SK-N-SH treated with all-trans-retinoic acid at 6 μM for 48 hours (cell line): ENCODE data around the gene CFAP100.
A peak's percentile ranks its signal among the peaks of the same experiment; 100 is the strongest.

Experiments used
- ATAC-seq: fragments of 200-7000 bp; cut with Tn5 transposase; 3 replicates; pipeline ENCODE4 v1.9.1; 2020; ENCODE audit warnings: mild to moderate bottlenecking, moderate library complexity
- ARNTL ChIP-seq: fragments of 450-650 bp; formaldehyde crosslinking; IDR thresholded peaks from 2 replicates; pipeline ENCODE4 v1.5.0; 2020; ENCODE audit warnings: low read depth, mild to moderate bottlenecking, moderate library complexity, borderline replicate concordance
- BACH2 ChIP-seq: fragments of 250-450 bp; sonication (Bioruptor Pico); IDR thresholded peaks from 2 replicates; pipeline ENCODE4 v1.9.0; 2021; ENCODE audit warnings: mild to moderate bottlenecking, borderline replicate concordance
- CREB5 ChIP-seq: fragments of 250-450 bp; sonication (Bioruptor Pico); IDR thresholded peaks from 2 replicates; pipeline ENCODE4 v1.5.1; 2020; ENCODE audit warnings: low read depth, mild to moderate bottlenecking, moderate library complexity
- CSDC2 ChIP-seq: fragments of 250-450 bp; sonication (Bioruptor Pico); IDR thresholded peaks from 2 replicates; pipeline ENCODE4 v1.5.0; 2020; ENCODE audit warnings: mild to moderate bottlenecking, moderate library complexity
- CSRNP3 ChIP-seq: fragments of 250-450 bp; sonication (Bioruptor Pico); IDR thresholded peaks from 2 replicates; pipeline ENCODE4 v1.5.1; 2021; ENCODE audit warnings: mild to moderate bottlenecking, moderate library complexity
- ESRRG ChIP-seq: fragments of 250-450 bp; sonication (Bioruptor Pico); IDR thresholded peaks from 2 replicates; pipeline ENCODE4 v1.6.1; 2021; ENCODE audit warnings: mild to moderate bottlenecking
- GLIS3 ChIP-seq: fragments of 250-450 bp; sonication (Bioruptor Pico); IDR thresholded peaks from 2 replicates; pipeline ENCODE4 v1.5.0; 2020; ENCODE audit warnings: mild to moderate bottlenecking, moderate library complexity
- ISL1 ChIP-seq: fragments of 250-450 bp; sonication (Bioruptor Pico); IDR thresholded peaks from 2 replicates; pipeline ENCODE4 v2.1.2; 2022; ENCODE audit warnings: mild to moderate bottlenecking, moderate library complexity
- OSR1 ChIP-seq: fragments of 250-450 bp; sonication (Bioruptor Pico); IDR thresholded peaks from 2 replicates; pipeline ENCODE4 v1.8.0; 2022; ENCODE audit warnings: moderate library complexity, mild to moderate bottlenecking, inconsistent platforms
- PATZ1 ChIP-seq: fragments of 250-450 bp; sonication (Bioruptor Pico); IDR thresholded peaks from 2 replicates; pipeline ENCODE4 v1.8.0; 2020; ENCODE audit warnings: mild to moderate bottlenecking, moderate library complexity, borderline replicate concordance
- POU6F1 ChIP-seq: fragments of 250-450 bp; sonication (Bioruptor Pico); IDR thresholded peaks from 2 replicates; pipeline ENCODE4 v1.8.0; 2021; ENCODE audit warnings: low read depth, mild to moderate bottlenecking, moderate library complexity, borderline replicate concordance
- PPARA ChIP-seq: fragments of 250-450 bp; sonication (Bioruptor Pico); IDR thresholded peaks from 2 replicates; pipeline ENCODE4 v1.5.0; 2020; ENCODE audit warnings: mild to moderate bottlenecking, borderline replicate concordance
- RARB ChIP-seq: fragments of 250-450 bp; sonication (Bioruptor Pico); IDR thresholded peaks from 2 replicates; pipeline ENCODE4 v1.8.0; 2021; ENCODE audit warnings: mild to moderate bottlenecking, moderate library complexity
- SNAI2 ChIP-seq: fragments of 250-450 bp; sonication (Bioruptor Pico); IDR thresholded peaks from 2 replicates; pipeline ENCODE4 v1.5.0; 2020; ENCODE audit warnings: mild to moderate bottlenecking, moderate library complexity
- TCF4 ChIP-seq: fragments of 250-450 bp; sonication (Bioruptor Pico); IDR thresholded peaks from 2 replicates; pipeline ENCODE4 v1.8.0; 2021; ENCODE audit warnings: mild to moderate bottlenecking, moderate library complexity, borderline replicate concordance
- TOX ChIP-seq: fragments of 250-450 bp; sonication (Bioruptor Pico); IDR thresholded peaks from 2 replicates; pipeline ENCODE4 v1.8.0; 2021; ENCODE audit warnings: mild to moderate bottlenecking, moderate library complexity, borderline replicate concordance
- TSHZ2 ChIP-seq: fragments of 250-450 bp; sonication (Bioruptor Pico); IDR thresholded peaks from 2 replicates; pipeline ENCODE4 v1.5.0; 2020; ENCODE audit warnings: mild to moderate bottlenecking, moderate library complexity
- ZC3H10 ChIP-seq: fragments of 250-450 bp; sonication (Bioruptor Pico); IDR thresholded peaks from 2 replicates; pipeline ENCODE4 v1.5.1; 2021; ENCODE audit warnings: mild to moderate bottlenecking, moderate library complexity
- ZFP3 ChIP-seq: fragments of 250-450 bp; sonication (Bioruptor Pico); IDR thresholded peaks from 2 replicates; pipeline ENCODE4 v1.5.0; 2020; ENCODE audit warnings: mild to moderate bottlenecking, moderate library complexity
- ZFP30 ChIP-seq: fragments of 450-650 bp; formaldehyde crosslinking; IDR thresholded peaks from 2 replicates; pipeline ENCODE4 v1.5.0; 2022; ENCODE audit warnings: mild to moderate bottlenecking, moderate library complexity
- ZNF565 ChIP-seq: fragments of 450-650 bp; formaldehyde crosslinking; conservative IDR thresholded peaks from 2 replicates; pipeline ENCODE4 v1.5.0; 2020; ENCODE audit warnings: low read depth, mild to moderate bottlenecking, moderate library complexity
- ZNF70 ChIP-seq: fragments of 450-650 bp; formaldehyde crosslinking; IDR thresholded peaks from 2 replicates; pipeline ENCODE4 v1.5.0; 2020; ENCODE audit warnings: mild to moderate bottlenecking, moderate library complexity
- ZNF8 ChIP-seq: fragments of 450-650 bp; formaldehyde crosslinking; IDR thresholded peaks from 2 replicates; pipeline ENCODE4 v1.5.0; 2020; ENCODE audit warnings: mild to moderate bottlenecking, moderate library complexity

The CFAP100 gene

GRCh38 chr3:126389794-126390146 lies 4.9 kb upstream of the CFAP100 start:
- ATAC-seq = peak; percentile 8; the same call in 1 of the 3 replicates
- TF ChIP-seq TCF4 (CRISPR knock-in tag) = no peak
- no peak for TF ChIP-seq RARB (CRISPR knock-in tag)
- TF ChIP-seq CREB5 (CRISPR knock-in tag) = no peak
- no peak for TF ChIP-seq POU6F1 (CRISPR knock-in tag)
- TF ChIP-seq ZNF70 (CRISPR knock-in tag) = no peak
- no peak for TF ChIP-seq ZFP30 (CRISPR knock-in tag)
- no peak for TF ChIP-seq GLIS3 (CRISPR knock-in tag)
- no peak for TF ChIP-seq BACH2 (CRISPR knock-in tag)
- no peak for TF ChIP-seq ZC3H10 (CRISPR knock-in tag)
- TF ChIP-seq ISL1 (CRISPR knock-in tag) = no peak
- TF ChIP-seq ESRRG (CRISPR knock-in tag) = no peak
- no peak for TF ChIP-seq TSHZ2
- TF ChIP-seq SNAI2 (CRISPR knock-in tag) = no peak
- no peak for TF ChIP-seq ZFP3 (CRISPR knock-in tag)
- TF ChIP-seq PPARA (CRISPR knock-in tag) = no peak
- TF ChIP-seq OSR1 (CRISPR knock-in tag) = no peak
- TF ChIP-seq CSRNP3 (CRISPR knock-in tag) = no peak
- TF ChIP-seq CSDC2 (CRISPR knock-in tag) = no peak

- ATAC-seq = no peak
- TF ChIP-seq ZNF70 (CRISPR knock-in tag) (no peak), CSDC2 (CRISPR knock-in tag) (no peak), ZNF8 (no peak), ARNTL (CRISPR knock-in tag) (no peak), ZFP3 (CRISPR knock-in tag) (no peak), CREB5 (CRISPR knock-in tag) (no peak), TOX (CRISPR knock-in tag) (no peak), ZFP30 (CRISPR knock-in tag) (no peak), BACH2 (CRISPR knock-in tag) (no peak), ZNF565 (no peak), GLIS3 (CRISPR knock-in tag) (no peak), ESRRG (CRISPR knock-in tag) (no peak), CSRNP3 (CRISPR knock-in tag) (no peak), ZC3H10 (CRISPR knock-in tag) (no peak), PPARA (CRISPR knock-in tag) (no peak), RARB (CRISPR knock-in tag) (no peak), PATZ1 (CRISPR knock-in tag) (no peak)
Observed at GRCh38 chr3:126390201-126390600, 4.5 kb upstream of the CFAP100 start.
